ENCODE data around the gene GNG12. TPM values are rescaled to one million over a fixed set of nuclear protein-coding genes. Genes with fewer than 3 reads are reported as not detected.

Gene GNG12
- total RNA-seq, 1 experiment from 2014 or later, result 14.3 TPM

DNA sequence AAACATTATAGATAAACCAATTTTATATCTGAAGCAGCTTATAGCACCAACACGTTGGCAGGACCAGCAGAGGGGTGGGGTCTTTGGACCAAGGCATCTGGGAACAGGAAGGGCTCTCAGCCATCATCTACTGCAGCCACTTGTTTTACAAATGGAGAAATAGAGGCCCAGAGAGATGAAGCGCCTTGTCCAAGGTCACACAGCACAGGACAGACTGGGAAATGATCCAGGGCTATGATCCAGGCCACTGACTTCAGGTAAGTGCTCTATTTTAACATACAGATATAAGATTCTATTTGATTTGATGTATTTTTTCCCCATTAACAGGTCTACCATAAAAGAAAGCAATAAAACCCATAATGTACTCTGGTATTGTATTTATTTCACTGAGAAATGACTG, 131.4 kb downstream of the GNG12 start:
- Histone ChIP-seq H3K27ac (ENCODE audit: insufficient read length, low read depth, low read length) (no peak overlapping the region), H4K91ac (ENCODE audit: insufficient read length, low read depth, low read length) (no peak overlapping the region), H3K23ac (ENCODE audit: insufficient read length, low read depth, low read length) (no peak overlapping the region), H3T11ph (ENCODE audit: low read length) (no peak overlapping the region), H3K4me2 (ENCODE audit: insufficient read depth, insufficient read length, low read length) (no peak overlapping the region), H4K5ac (ENCODE audit: insufficient read length, low read depth, low read length) (no peak overlapping the region), H2BK120ac (ENCODE audit: low read depth, low read length, poor library complexity, severe bottlenecking) (no peak overlapping the region), H3K9ac (ENCODE audit: extremely low read depth, insufficient read length, low read length) (no peak overlapping the region), H2AFZ (ENCODE audit: low read length) (no peak overlapping the region), H3K27me3 (ENCODE audit: insufficient read depth, low read length) (no peaks in the 10 kb centered on the region), H4K8ac (replicated peaks; ENCODE audit: insufficient read length, low read depth, low read length) (no peak overlapping the region), H3K4ac (ENCODE audit: low read depth, low read length) (no peak overlapping the region), H2BK15ac (ENCODE audit: low read depth, low read length) (no peak overlapping the region), H4K20me1 (ENCODE audit: control insufficient read depth, insufficient read depth, insufficient read length) (no peaks in the 10 kb centered on the region), H2BK5ac (ENCODE audit: insufficient read length, low read length) (no peak overlapping the region), H3K14ac (ENCODE audit: insufficient read depth, low read length) (no peak overlapping the region), H3K4me1 (ENCODE audit: insufficient read depth, low read length) (peaks cover 3% of the 10 kb centered on the region; the same call in 1 of the 2 replicates), H3K18ac (ENCODE audit: insufficient read length, low read depth, low read length) (no peak overlapping the region), H2BK20ac (ENCODE audit: low read depth, low read length, poor library complexity, severe bottlenecking) (no peak overlapping the region), H3K23me2 (ENCODE audit: insufficient read length, low read depth, low read length, poor library complexity, severe bottlenecking) (no peaks in the 10 kb centered on the region), H3K9me3 (ENCODE audit: control insufficient read depth, low read depth, low read length) (no peaks in the 10 kb centered on the region), H2AK5ac (ENCODE audit: insufficient read length, low read length) (no peak overlapping the region), H3K79me1 (ENCODE audit: insufficient read depth, low read depth, low read length, poor library complexity, severe bottlenecking) (no peaks in the 10 kb centered on the region), H3K79me2 (ENCODE audit: insufficient read depth, low read length) (no peaks in the 10 kb centered on the region), H3K56ac (ENCODE audit: insufficient read length, low read depth, low read length) (no peak overlapping the region), H2BK12ac (ENCODE audit: insufficient read length, low read depth, low read length) (no peak overlapping the region)
- Mint-ChIP-seq H3K27ac (no peak overlapping the region), H3K4me1 (peaks cover 11 to 19% of the 10 kb centered on the region in 2 experiments), H3K36me3 (ENCODE audit: insufficient read depth in 1 of 3, low read depth in 3 of 3) (no peaks in the 10 kb centered on the region; a peak in 2 of 7 replicates), H3K9me3 (no peaks in the 10 kb centered on the region), H3K27me3 (ENCODE audit: low read depth) (no peaks in the 10 kb centered on the region), H3K4me3 (no peak overlapping the region)
- no CpG with 5 or more reads among the region's 2 CpGs for WGBS (ENCODE audit: extremely low coverage, insufficient read length, low lambda C conversion rate)
- TF ChIP-seq, protein P1, sequence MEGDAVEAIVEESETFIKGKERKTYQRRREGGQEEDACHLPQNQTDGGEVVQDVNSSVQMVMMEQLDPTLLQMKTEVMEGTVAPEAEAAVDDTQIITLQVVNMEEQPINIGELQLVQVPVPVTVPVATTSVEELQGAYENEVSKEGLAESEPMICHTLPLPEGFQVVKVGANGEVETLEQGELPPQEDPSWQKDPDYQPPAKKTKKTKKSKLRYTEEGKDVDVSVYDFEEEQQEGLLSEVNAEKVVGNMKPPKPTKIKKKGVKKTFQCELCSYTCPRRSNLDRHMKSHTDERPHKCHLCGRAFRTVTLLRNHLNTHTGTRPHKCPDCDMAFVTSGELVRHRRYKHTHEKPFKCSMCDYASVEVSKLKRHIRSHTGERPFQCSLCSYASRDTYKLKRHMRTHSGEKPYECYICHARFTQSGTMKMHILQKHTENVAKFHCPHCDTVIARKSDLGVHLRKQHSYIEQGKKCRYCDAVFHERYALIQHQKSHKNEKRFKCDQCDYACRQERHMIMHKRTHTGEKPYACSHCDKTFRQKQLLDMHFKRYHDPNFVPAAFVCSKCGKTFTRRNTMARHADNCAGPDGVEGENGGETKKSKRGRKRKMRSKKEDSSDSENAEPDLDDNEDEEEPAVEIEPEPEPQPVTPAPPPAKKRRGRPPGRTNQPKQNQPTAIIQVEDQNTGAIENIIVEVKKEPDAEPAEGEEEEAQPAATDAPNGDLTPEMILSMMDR (conservative IDR thresholded peaks at IDR 0.05), result no peak
- DNase-seq, result no peak

Data from H9 (cell line).